ENCODE measurements around the gene GSTM3.
"Not testable (repeated sequence)": the region's sequence is repeated elsewhere in the genome, so short reads cannot be mapped to it uniquely, and the experiment has no call there.

The GSTM3 gene

DNA sequence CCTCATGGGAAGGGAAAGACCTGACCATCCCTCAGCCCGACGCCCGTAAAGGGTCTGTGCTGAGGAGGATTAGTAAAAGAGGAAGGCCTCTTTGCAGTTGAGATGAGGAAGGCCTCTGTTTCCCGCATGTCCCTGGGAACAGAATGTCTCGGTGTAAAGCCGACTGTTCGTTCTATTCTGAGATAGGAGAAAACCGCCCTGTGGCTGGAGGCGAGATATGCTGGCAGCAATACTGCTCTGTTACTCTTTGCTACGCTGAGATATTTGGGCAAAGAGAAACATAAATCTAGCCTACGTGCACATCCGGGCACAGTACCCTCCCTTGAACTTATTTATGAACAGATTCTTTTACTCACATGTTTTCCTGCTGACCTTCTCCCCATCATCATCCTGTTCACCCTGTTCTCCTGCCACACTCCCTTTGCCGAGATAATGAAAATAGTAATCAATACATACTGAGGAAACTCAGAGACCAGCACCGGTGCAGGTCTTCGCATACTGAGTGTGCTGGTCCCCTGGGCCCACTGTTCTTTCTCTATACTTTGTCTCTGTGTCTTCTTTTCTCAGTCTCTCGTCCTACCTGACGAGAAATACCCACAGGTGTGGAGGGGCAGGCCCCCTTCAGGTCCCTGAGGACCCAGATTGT lies 26.3 kb upstream of the GSTM3 start:
- not testable (repeated sequence) for H3K36me3 ChIP-seq (ENCODE audit: control insufficient read depth in 2 of 2, insufficient read depth in 2 of 2, low read length in 2 of 2); H3K9me3 ChIP-seq (ENCODE audit: control insufficient read depth in 2 of 2, low read length in 2 of 2); H3K27me3 ChIP-seq (ENCODE audit: control insufficient read depth in 1 of 2, insufficient read depth in 2 of 2, low read length in 2 of 2); H3K4me3 ChIP-seq (ENCODE audit: low read length in 2 of 2); H3K9ac ChIP-seq (ENCODE audit: low read length in 2 of 2); H3K27ac ChIP-seq (ENCODE audit: low read length); H3K4me1 ChIP-seq (ENCODE audit: control insufficient read depth, insufficient read depth, low read length)

DNA sequence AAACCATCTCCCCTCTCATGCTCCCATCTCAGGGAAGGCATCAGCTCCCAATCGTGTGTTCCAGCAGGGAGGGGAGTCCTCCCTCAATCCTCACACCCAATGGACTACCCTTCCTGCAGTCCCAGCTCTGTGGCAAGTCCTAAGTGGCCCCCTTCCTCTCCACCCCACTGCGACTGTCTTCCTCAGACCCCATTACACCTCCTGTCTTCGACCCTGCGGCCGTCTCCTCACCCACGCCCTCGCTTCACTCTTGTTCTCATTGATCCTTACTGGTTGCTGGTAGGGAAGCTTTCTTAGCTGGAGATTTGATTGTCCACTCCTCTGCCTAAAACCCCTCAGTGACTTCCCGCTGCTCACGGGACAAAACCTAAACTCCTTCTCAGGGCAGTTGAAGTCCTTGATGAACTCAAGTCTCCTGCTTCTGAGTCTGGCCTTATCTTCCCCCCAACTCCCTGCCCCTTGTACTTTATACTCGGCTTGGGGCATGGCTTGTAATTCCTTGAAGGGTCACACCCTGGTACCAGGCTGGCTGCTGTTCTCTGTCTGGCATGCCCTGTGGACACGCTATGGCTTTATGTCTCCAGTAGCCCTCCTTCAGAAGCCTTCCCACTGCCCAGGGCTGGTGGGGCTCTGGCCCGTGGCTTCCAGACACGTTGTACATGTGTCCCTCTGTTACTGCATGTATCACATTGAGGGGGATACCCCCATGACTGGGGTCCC lies 25.2 kb upstream of the GSTM3 start:
- Histone ChIP-seq H3K9ac (ENCODE audit: low read length in 2 of 2) (no peak overlapping the region), H3K4me1 (ENCODE audit: control insufficient read depth, insufficient read depth, low read length) (no peaks in the 10 kb centered on the region), H3K4me3 (ENCODE audit: low read length in 2 of 2) (no peak overlapping the region)

DNA sequence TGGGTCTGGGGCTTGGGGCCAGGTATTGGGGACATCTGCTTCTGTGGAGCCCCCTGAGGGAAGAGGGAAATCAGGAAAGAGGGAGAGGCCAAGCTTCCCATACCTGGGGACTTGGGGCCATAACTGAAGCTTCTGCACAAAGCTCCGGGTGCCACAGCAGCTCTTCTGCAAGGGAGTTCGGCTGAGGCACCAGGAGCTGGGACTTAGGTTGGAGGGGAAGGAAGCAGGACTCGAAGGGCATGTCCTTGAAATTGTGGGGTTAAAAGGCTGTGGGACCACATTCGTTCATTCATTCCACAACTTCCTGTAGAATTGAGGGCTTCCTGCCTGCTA lies 24.6 kb upstream of the GSTM3 start:
- no peak overlapping the region for H3K9ac ChIP-seq (ENCODE audit: low read length in 2 of 2)
- no peaks in the 10 kb centered on the region for H3K4me1 ChIP-seq (ENCODE audit: control insufficient read depth, insufficient read depth, low read length)
- H3K36me3 ChIP-seq (ENCODE audit: control insufficient read depth in 2 of 2, insufficient read depth in 2 of 2, low read length in 2 of 2) = no peaks in the 10 kb centered on the region
- H3K9me3 ChIP-seq (ENCODE audit: control insufficient read depth in 2 of 2, low read length in 2 of 2) = no peaks in the 10 kb centered on the region
- no peaks in the 10 kb centered on the region for H3K27me3 ChIP-seq (ENCODE audit: control insufficient read depth in 1 of 2, insufficient read depth in 2 of 2, low read length in 2 of 2)
- H3K4me3 ChIP-seq (ENCODE audit: low read length in 2 of 2) = no peak overlapping the region
- no peak overlapping the region for H3K27ac ChIP-seq (ENCODE audit: low read length)

More for the DNA sequence above, 25.2 kb upstream of the GSTM3 start:
- Histone ChIP-seq H3K36me3 (ENCODE audit: control insufficient read depth in 2 of 2, insufficient read depth in 2 of 2, low read length in 2 of 2) (no peaks in the 10 kb centered on the region), H3K27ac (ENCODE audit: low read length) (no peak overlapping the region), H3K27me3 (ENCODE audit: control insufficient read depth in 1 of 2, insufficient read depth in 2 of 2, low read length in 2 of 2) (no peaks in the 10 kb centered on the region), H3K9me3 (ENCODE audit: control insufficient read depth in 2 of 2, low read length in 2 of 2) (no peaks in the 10 kb centered on the region)

DNA sequence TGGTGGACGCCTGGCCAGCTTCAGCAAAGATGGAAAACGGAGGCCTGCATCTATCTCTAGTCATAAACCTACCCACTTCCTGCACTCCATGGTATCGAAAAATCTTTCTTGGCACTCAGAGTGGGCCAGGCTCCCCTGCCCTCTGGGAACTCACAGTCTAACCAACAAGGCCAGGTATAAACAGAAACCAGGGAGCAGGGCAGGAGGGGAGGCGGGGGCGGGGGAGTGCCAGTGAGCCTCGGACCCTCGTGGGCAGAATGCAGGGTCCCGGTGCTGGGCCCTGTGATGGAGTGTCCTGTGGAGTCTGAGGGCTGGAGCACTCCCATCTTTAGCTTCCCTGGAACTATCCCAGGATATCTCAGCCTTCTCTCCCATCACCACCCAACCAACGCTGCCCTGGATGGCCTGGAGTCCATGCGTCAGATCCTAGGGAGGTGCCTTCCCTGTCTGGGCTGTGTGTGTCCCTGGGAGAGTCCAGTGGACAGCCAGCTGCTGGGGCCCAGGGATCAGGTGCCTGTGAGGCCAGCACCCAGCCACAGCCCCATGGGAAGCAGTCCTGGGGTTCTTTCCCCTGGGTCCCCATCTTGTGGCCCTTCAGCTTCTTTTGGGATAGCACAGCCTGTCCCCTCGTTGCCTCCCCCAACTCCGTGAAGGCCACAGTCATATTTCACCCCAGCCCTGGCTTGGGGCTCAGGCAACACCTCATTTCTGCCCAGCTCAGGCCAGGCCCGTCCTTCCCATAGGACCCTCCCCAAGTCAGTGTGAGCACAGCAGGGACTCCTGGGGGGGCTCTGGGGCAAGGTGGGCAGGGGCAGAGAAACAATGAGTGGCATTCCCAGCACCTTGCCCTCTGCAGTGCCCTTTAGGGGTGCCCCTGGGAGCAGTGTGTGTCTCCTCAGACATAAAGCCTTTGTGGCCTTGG lies 24.0 kb upstream of the GSTM3 start:
- H3K27me3 ChIP-seq (ENCODE audit: control insufficient read depth in 1 of 2, insufficient read depth in 2 of 2, low read length in 2 of 2) = no peaks in the 10 kb centered on the region
- no peak overlapping the region for H3K9ac ChIP-seq (ENCODE audit: low read length in 2 of 2)
- H3K4me1 ChIP-seq (ENCODE audit: control insufficient read depth, insufficient read depth, low read length) = no peaks in the 10 kb centered on the region

DNA sequence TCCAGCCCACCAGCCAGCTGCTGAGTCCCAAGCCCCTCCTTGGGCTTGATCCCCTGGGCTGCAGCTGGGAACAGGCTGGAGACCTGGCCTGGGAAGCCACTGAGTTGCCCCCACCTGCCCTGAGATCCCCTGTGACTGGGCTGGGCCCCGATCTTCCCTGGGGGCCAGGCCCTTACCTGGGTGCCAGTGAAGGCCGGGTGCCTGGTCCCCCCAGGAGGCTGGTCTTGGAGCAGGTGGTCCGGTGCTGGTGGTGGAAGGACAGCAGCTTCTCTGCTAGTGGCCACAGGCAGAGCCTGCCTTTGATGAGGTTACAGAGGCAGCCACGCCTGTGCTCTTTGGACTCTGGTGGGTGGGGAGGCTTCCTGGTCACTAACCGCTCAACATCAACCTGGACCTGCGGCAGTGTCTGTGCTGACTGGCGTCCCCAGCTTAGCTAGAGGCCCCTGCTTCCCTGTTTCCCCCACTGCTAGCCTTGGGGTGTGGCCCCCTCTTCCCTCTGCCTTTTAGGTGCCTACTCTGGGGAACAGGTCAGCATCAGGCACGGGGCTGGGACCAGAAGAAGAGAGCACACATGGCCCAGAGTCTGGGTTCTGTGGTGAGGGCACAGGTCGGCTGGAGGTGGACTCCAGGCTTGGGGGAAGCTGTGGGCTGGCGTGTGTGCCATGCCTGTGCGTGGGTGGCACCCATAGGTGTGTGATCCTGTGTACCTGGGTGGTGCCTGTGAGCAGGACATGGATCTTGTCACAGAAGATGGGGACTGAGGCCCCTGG lies 23.0 kb upstream of the GSTM3 start, which contains the start of gene EPS8L3:
Gene EPS8L3, minus strand, starts transcription at position 278 of the 770 bp plus-strand sequence. CDS start 2,174 bp downstream, outside the sequence.
- H3K9me3 ChIP-seq (ENCODE audit: control insufficient read depth in 2 of 2, low read length in 2 of 2) = no peaks in the 10 kb centered on the region
- H3K9ac ChIP-seq (ENCODE audit: low read length in 2 of 2) = peak within 1 kb of the TSS in 1 of 2 donors; percentile 21
- H3K4me3 ChIP-seq (ENCODE audit: low read length in 2 of 2) = no peak within 1 kb of the TSS
- no peaks in the 10 kb centered on the region for H3K4me1 ChIP-seq (ENCODE audit: control insufficient read depth, insufficient read depth, low read length)
- H3K27me3 ChIP-seq (ENCODE audit: control insufficient read depth in 1 of 2, insufficient read depth in 2 of 2, low read length in 2 of 2) = no peaks in the 10 kb centered on the region
- H3K27ac ChIP-seq (ENCODE audit: low read length) = no peak within 1 kb of the TSS
- H3K36me3 ChIP-seq (ENCODE audit: control insufficient read depth in 2 of 2, insufficient read depth in 2 of 2, low read length in 2 of 2) = no peaks in the 10 kb centered on the region

More for the DNA sequence above, 24.0 kb upstream of the GSTM3 start:
- Histone ChIP-seq H3K36me3 (ENCODE audit: control insufficient read depth in 2 of 2, insufficient read depth in 2 of 2, low read length in 2 of 2) (no peaks in the 10 kb centered on the region), H3K4me3 (ENCODE audit: low read length in 2 of 2) (no peak overlapping the region), H3K9me3 (ENCODE audit: control insufficient read depth in 2 of 2, low read length in 2 of 2) (no peaks in the 10 kb centered on the region), H3K27ac (ENCODE audit: low read length) (no peak overlapping the region)

DNA sequence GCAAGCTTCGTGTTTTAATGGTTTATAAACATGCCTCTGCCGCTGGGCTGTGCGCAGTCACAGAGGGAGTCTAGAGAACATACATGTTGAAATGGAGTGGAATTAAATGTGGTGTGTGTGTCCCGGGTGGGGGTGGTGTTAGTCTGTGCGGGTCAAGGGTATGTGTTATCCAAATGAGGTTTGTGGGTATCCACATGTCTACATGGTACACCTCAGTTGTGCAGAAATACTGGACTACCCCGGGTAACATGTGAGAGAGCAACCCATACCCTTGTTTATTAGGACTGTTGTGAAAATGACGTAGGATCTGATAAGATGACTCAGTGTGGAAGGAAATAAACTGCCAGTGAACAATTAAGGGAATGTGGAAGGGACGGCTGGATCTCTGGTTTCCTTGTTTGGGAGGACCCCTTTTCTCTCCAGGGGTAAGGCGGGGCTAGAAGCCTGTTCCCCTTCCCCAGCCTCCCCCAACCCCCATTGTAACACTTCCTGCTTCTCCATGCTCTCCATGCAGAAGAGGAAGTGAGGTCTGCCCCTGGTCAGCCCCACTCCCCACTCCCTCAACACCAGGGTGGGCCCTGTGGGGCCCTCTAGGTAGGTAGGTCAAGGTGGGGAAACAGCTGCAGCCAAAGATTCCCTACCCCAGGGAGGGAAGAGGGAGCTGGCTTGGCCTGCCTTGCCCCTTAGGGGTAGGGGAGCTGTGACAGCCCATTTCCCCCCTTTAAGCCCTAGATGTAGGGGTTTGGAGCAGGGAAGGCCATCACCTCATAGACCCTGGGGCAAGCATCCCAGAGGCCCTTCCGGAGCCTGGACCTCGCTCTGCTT lies 22.2 kb upstream of the GSTM3 start:
- Histone ChIP-seq H3K4me1 (ENCODE audit: control insufficient read depth, insufficient read depth, low read length) (no peaks in the 10 kb centered on the region), H3K9ac (ENCODE audit: low read length in 2 of 2) (peak overlapping the region in 1 of 2 donors; percentile 21), H3K27ac (ENCODE audit: low read length) (no peak overlapping the region), H3K36me3 (ENCODE audit: control insufficient read depth in 2 of 2, insufficient read depth in 2 of 2, low read length in 2 of 2) (no peaks in the 10 kb centered on the region), H3K9me3 (ENCODE audit: control insufficient read depth in 2 of 2, low read length in 2 of 2) (no peaks in the 10 kb centered on the region), H3K4me3 (ENCODE audit: low read length in 2 of 2) (no peak overlapping the region), H3K27me3 (ENCODE audit: control insufficient read depth in 1 of 2, insufficient read depth in 2 of 2, low read length in 2 of 2) (no peaks in the 10 kb centered on the region)

DNA sequence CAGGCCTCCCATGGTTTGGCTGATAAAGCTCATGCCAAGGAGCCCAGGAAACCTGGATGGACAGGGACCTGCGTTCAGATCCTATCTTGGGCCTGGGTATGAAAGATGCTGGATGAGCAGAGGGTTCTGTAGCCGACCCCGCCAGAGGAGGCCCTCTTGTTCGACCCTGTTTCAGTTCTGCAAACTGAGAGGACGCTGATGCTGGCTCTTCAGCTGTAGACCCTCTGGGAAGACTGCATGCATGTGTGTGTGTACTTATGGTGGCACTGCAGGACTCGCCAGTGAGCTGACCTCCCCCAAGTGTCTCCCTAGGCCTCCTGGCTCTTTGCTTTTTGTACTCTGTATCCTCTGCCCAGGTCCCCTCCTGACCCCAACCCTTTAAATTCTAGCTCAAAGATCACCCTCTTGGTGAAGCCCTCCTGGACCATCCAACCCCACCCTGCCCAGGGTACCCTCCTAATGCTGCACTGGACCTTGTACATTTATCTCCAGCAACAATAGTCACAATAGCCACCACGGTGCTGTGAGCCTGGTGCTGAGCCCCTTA lies 21.3 kb upstream of the GSTM3 start:
- no peak overlapping the region for H3K9ac ChIP-seq (ENCODE audit: low read length in 2 of 2)
- no peaks in the 10 kb centered on the region for H3K9me3 ChIP-seq (ENCODE audit: control insufficient read depth in 2 of 2, low read length in 2 of 2)
- H3K4me3 ChIP-seq (ENCODE audit: low read length in 2 of 2) = no peak overlapping the region
- H3K4me1 ChIP-seq (ENCODE audit: control insufficient read depth, insufficient read depth, low read length) = no peaks in the 10 kb centered on the region
- no peaks in the 10 kb centered on the region for H3K36me3 ChIP-seq (ENCODE audit: control insufficient read depth in 2 of 2, insufficient read depth in 2 of 2, low read length in 2 of 2)
- no peaks in the 10 kb centered on the region for H3K27me3 ChIP-seq (ENCODE audit: control insufficient read depth in 1 of 2, insufficient read depth in 2 of 2, low read length in 2 of 2)
- H3K27ac ChIP-seq (ENCODE audit: low read length) = no peak overlapping the region

DNA sequence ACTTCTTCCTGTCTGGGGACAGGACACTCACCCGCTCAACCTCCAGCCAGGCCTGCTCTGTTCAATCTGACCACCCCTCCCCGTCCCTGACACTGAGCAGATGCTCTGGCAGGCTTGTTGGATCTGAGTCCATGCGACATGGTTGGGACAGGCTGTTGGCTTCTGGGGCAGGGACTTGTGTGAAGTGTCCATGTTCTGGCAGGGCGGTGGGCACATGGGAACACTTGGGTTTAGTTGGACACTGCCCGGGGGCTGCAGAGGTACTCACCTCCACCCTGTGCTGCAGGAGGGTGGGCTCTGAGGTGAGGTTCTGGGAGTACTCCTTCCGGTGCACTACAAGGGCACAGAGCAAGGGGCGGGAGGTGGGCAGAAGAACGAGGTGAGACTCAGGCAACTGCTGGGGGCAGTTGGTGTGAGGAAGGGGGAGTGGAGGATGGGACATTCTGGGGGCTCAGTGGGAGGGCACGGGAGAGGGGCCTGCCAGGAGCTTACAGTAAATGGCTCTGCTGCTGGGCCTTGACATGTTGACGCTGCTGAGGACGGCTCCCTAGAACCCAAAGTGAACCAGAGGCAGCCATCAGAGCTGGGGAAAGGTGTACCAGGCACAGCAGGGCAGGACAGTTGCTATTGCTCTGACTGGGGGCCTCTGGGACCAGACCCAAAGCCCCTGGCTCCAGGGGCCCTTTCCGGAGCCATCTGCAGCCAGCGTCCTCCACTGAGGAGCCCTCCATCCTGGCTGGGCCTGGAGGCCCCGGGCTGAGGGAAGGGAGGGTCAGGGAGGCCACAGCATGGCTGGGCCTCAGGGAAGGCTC lies 20.6 kb upstream of the GSTM3 start:
- H3K9me3 ChIP-seq (ENCODE audit: control insufficient read depth in 2 of 2, low read length in 2 of 2) = no peaks in the 10 kb centered on the region
- H3K36me3 ChIP-seq (ENCODE audit: control insufficient read depth in 2 of 2, insufficient read depth in 2 of 2, low read length in 2 of 2) = no peaks in the 10 kb centered on the region
- no peaks in the 10 kb centered on the region for H3K4me1 ChIP-seq (ENCODE audit: control insufficient read depth, insufficient read depth, low read length)
- H3K27me3 ChIP-seq (ENCODE audit: control insufficient read depth in 1 of 2, insufficient read depth in 2 of 2, low read length in 2 of 2) = no peaks in the 10 kb centered on the region
- H3K4me3 ChIP-seq (ENCODE audit: low read length in 2 of 2) = no peak overlapping the region
- no peak overlapping the region for H3K9ac ChIP-seq (ENCODE audit: low read length in 2 of 2)
- H3K27ac ChIP-seq (ENCODE audit: low read length) = no peak overlapping the region

DNA sequence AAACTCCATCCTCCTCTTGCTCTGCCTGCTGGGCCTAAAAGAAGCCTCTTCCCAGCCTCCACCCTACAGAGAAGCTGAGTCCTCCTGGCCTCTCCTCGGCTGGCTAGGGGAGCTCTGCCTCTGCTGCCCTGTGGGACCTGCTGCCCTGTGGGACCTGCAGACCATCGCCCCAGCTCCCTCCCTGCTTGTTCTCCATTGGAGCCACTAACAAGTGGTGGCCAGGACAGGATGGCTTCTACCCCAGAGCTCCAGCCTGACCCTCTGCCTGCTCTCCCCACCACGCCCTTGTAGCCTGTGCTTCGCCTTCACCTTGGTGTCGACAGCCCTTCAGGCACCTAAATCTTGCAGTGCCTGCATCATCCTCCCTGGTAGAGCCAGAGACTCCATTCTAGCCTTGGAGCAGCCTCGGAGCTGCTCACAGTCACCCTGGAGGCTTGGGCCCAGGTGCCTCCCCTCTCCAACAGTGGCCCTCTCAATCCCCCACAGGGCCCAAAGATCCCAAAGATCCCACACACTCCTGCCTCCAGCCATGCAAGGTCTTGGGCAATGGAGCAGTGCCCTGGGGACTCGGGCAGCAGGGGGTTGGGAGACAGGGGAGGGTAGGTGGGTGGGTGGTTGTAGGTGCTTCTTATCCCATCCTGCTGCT lies 19.9 kb upstream of the GSTM3 start:
- no peak overlapping the region for H3K4me3 ChIP-seq (ENCODE audit: low read length in 2 of 2)
- H3K36me3 ChIP-seq (ENCODE audit: control insufficient read depth in 2 of 2, insufficient read depth in 2 of 2, low read length in 2 of 2) = no peaks in the 10 kb centered on the region
- no peaks in the 10 kb centered on the region for H3K27me3 ChIP-seq (ENCODE audit: control insufficient read depth in 1 of 2, insufficient read depth in 2 of 2, low read length in 2 of 2)
- no peaks in the 10 kb centered on the region for H3K9me3 ChIP-seq (ENCODE audit: control insufficient read depth in 2 of 2, low read length in 2 of 2)
- no peak overlapping the region for H3K9ac ChIP-seq (ENCODE audit: low read length in 2 of 2)
- H3K4me1 ChIP-seq (ENCODE audit: control insufficient read depth, insufficient read depth, low read length) = no peaks in the 10 kb centered on the region
- H3K27ac ChIP-seq (ENCODE audit: low read length) = no peak overlapping the region

Measured in stomach smooth muscle (tissue), 2 donors.